HEK293 (cell line): ENCODE measurements around the gene RPS19.

Source experiments
- CTCF ChIA-PET: fragments of 350-600 bp; formaldehyde crosslinking; extraction: SDS; loops from one replicate; lab custom pipeline; 2021; ENCODE audit warnings: antibody characterized with exemption; lab: Yijun Ruan, JAX
- POLR2A ChIA-PET: fragments of 300-600 bp; formaldehyde crosslinking; extraction: SDS; loops from one replicate; lab custom pipeline; 2020; ENCODE audit warnings: antibody characterized with exemption, inconsistent platforms; lab: Yijun Ruan, JAX
- H3K27ac ChIP-seq: fragments of 200-500 bp; sonication (Bioruptor generic); 2 replicates; pipeline ENCODE4 v1.5.1; 2014; ENCODE audit warnings: low read depth, low read length, control low read depth, inconsistent platforms; ENCODE audit errors: extremely low read depth
- H3K36me3 ChIP-seq, 2 experiments: fragments of 200-500 bp in 1 of 2; sonication (Bioruptor generic) in 1 of 2; 1 replicate in 1 of 2; 2 replicates in 1 of 2; pipeline ENCODE4 v1.5.1; 2014 to 2017; ENCODE audit warnings: inconsistent platforms in 2 of 2, low read length in 2 of 2; ENCODE audit not compliant: control insufficient read depth in 2 of 2, insufficient read depth in 1 of 2
- H3K4me1 ChIP-seq: fragments of 200-500 bp; sonication (Bioruptor generic); 2 replicates; pipeline ENCODE4 v1.5.1; 2014; ENCODE audit warnings: mild to moderate bottlenecking, low read length, inconsistent platforms; ENCODE audit not compliant: control insufficient read depth, insufficient read depth
- H3K4me3 ChIP-seq: 2 replicates; pipeline ENCODE4 v1.5.1; 2011; ENCODE audit warnings: low read depth, mild to moderate bottlenecking, control low read depth, low read length, moderate library complexity
- H3K9me3 ChIP-seq: fragments of 200-500 bp; sonication (Bioruptor generic); 2 replicates; pipeline ENCODE4 v1.5.1; 2014; ENCODE audit warnings: low read depth, low read length, inconsistent platforms; ENCODE audit not compliant: control insufficient read depth, insufficient read depth
- EGR2 ChIP-seq: fragments of 450-650 bp; formaldehyde crosslinking; IDR thresholded peaks from 2 replicates; pipeline ENCODE4 v1.5.1; 2016; ENCODE audit warnings: low read depth, missing biosample characterization, missing genetic modification characterization
- KLF1 ChIP-seq: fragments of 450-650 bp; formaldehyde crosslinking; IDR thresholded peaks from 2 replicates; pipeline ENCODE4 v1.5.1; 2016; ENCODE audit warnings: missing biosample characterization, missing genetic modification characterization
- KLF16 ChIP-seq: fragments of 450-650 bp; formaldehyde crosslinking; IDR thresholded peaks from 2 replicates; pipeline ENCODE4 v1.5.1; 2017; ENCODE audit warnings: missing biosample characterization, missing genetic modification characterization
- SCRT2 ChIP-seq: fragments of 450-650 bp; formaldehyde crosslinking; IDR thresholded peaks from 2 replicates; pipeline ENCODE4 v1.5.1; 2016; ENCODE audit warnings: missing biosample characterization, missing genetic modification characterization
- ZFHX2 ChIP-seq: fragments of 450-650 bp; formaldehyde crosslinking; conservative IDR thresholded peaks from 2 replicates; pipeline ENCODE4 v1.5.1; 2016; ENCODE audit warnings: missing biosample characterization, missing genetic modification characterization
- ZNF366 ChIP-seq: fragments of 450-650 bp; formaldehyde crosslinking; conservative IDR thresholded peaks from 2 replicates; pipeline ENCODE4 v1.5.1; 2016; ENCODE audit warnings: missing biosample characterization, missing genetic modification characterization
- ZNF394 ChIP-seq: fragments of 450-650 bp; formaldehyde crosslinking; IDR thresholded peaks from 2 replicates; pipeline ENCODE4 v1.5.1; 2016; ENCODE audit warnings: missing biosample characterization, missing genetic modification characterization, mild to moderate bottlenecking, moderate library complexity, borderline replicate concordance
- ZNF416 ChIP-seq: fragments of 450-650 bp; formaldehyde crosslinking; IDR thresholded peaks from 2 replicates; pipeline ENCODE4 v1.5.1; 2016; ENCODE audit warnings: missing biosample characterization, missing genetic modification characterization
- ZNF561 ChIP-seq: fragments of 450-650 bp; IDR thresholded peaks from 2 replicates; pipeline ENCODE4 v1.5.1; 2018; ENCODE audit warnings: missing biosample characterization, missing genetic modification characterization, borderline replicate concordance
- ZNF660 ChIP-seq: fragments of 450-650 bp; IDR thresholded peaks from 2 replicates; pipeline ENCODE4 v1.5.1; 2018; ENCODE audit warnings: missing biosample characterization, mild to moderate bottlenecking, missing genetic modification characterization
- TF ChIP-seq, protein P1 (sequence below): fragments of 450-650 bp; formaldehyde crosslinking; IDR thresholded peaks from 2 replicates; pipeline ENCODE4 v1.5.1; 2016; ENCODE audit warnings: missing biosample characterization, missing genetic modification characterization
- TF ChIP-seq, protein P2 (sequence below): fragments of 450-650 bp; formaldehyde crosslinking; IDR thresholded peaks from 2 replicates; pipeline ENCODE4 v1.5.1; 2016; ENCODE audit warnings: missing biosample characterization, missing genetic modification characterization, low read depth
- TF ChIP-seq, protein P3 (sequence below): fragments of 450-650 bp; formaldehyde crosslinking; IDR thresholded peaks from 2 replicates; pipeline ENCODE4 v1.5.1; 2016; ENCODE audit warnings: missing biosample characterization, missing genetic modification characterization

Gene RPS19

DNA sequence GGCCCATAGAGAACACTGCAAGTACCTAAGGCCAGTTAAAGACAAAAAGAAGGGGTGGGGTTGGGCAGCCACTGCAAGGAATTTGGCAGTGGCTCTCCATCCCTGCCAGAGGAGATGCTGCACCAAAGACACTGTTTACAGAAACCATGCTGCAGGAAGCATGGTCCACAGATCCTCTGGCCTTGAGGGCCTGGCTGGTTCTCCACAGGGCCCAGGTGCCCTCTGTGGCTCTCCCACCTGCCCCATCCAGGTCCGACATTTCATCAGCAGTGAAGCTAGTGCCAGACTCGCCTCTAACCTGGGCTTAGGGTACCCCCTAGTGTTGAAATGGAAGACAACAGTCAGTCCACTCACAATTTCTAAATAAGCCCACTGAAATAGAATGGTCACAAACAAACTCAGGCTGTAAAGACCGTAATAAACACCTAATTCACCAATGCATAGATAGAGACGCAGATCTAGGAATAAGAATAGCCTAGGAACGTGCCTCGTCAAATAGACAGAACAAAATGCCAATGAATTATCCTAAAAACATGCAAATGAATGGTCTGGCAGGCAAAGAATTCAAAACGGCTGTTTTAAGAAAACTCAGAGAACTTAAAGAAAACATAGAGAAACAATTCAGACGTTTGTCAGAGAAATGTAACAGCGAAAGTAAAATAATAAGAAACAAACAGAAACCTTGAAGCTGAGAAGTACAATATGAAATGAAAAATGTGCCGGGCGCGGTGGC lies 38.9 kb upstream of the RPS19 start (continued):
- TF ChIP-seq, protein P1, sequence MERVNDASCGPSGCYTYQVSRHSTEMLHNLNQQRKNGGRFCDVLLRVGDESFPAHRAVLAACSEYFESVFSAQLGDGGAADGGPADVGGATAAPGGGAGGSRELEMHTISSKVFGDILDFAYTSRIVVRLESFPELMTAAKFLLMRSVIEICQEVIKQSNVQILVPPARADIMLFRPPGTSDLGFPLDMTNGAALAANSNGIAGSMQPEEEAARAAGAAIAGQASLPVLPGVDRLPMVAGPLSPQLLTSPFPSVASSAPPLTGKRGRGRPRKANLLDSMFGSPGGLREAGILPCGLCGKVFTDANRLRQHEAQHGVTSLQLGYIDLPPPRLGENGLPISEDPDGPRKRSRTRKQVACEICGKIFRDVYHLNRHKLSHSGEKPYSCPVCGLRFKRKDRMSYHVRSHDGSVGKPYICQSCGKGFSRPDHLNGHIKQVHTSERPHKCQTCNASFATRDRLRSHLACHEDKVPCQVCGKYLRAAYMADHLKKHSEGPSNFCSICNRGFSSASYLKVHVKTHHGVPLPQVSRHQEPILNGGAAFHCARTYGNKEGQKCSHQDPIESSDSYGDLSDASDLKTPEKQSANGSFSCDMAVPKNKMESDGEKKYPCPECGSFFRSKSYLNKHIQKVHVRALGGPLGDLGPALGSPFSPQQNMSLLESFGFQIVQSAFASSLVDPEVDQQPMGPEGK (tag by site-specific recombination), result no peak

DNA sequence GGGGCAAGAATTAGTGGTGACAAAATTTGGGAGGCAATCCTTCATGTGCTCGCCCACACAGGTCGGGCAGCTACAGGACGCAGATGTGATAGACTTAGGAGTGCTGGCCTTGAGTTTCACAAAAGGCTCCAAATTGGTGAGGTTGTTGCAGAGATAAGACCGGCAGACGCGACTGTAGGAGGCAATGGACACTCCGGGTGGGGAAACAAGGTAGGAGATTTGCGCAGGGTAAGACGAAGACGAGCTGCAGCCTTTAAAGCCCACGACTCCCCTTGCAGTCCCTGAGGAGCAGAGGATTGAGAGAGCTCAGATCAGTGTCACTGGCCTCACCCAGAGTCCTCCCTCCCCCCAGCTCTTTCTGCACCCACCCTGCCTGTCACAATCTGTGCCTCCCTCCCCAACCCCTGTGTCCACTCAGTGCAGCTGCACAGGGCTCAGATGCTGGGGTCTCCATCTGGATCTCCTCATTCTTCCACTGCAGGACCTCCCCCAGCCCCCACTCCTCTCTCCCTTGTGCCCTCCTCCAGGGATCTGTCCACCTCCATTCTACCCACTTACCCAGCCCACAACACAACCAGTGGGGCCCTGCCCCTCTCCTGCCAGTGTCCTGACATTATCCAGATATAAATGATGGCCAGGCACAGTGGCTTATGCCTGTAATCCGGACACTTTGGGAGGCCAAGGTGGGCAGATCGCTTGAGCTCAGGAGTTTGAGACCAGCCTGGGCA lies 21.9 kb upstream of the RPS19 start:
- CTCF ChIA-PET, result interaction anchor here (0.6 to 11.2 kb wide), 12 partner anchors 14 to 1268 kb away, joined by 3 to 126 read pairs (median 4); partner anchors contain the start of gene CEACAM3
- TF ChIP-seq EGR2 (tag by site-specific recombination) (peak; percentile 72), ZFHX2 (tag by site-specific recombination) (peak; percentile 60)
- TF ChIP-seq, protein P2, sequence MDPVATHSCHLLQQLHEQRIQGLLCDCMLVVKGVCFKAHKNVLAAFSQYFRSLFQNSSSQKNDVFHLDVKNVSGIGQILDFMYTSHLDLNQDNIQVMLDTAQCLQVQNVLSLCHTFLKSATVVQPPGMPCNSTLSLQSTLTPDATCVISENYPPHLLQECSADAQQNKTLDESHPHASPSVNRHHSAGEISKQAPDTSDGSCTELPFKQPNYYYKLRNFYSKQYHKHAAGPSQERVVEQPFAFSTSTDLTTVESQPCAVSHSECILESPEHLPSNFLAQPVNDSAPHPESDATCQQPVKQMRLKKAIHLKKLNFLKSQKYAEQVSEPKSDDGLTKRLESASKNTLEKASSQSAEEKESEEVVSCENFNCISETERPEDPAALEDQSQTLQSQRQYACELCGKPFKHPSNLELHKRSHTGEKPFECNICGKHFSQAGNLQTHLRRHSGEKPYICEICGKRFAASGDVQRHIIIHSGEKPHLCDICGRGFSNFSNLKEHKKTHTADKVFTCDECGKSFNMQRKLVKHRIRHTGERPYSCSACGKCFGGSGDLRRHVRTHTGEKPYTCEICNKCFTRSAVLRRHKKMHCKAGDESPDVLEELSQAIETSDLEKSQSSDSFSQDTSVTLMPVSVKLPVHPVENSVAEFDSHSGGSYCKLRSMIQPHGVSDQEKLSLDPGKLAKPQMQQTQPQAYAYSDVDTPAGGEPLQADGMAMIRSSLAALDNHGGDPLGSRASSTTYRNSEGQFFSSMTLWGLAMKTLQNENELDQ (tag by site-specific recombination), result no peak
- H3K4me1 ChIP-seq, result no peaks in the 10 kb centered on the region
- H3K36me3 ChIP-seq, result no peaks in the 10 kb centered on the region
- no peaks in the 10 kb centered on the region for H3K9me3 ChIP-seq
- H3K27ac ChIP-seq, result no peak overlapping the region
- no peak overlapping the region for H3K4me3 ChIP-seq
- POLR2A ChIA-PET, result interaction anchor here (1.0 to 2.3 kb wide), 2 partner anchors 22 to 32 kb away, joined by 5 to 7 read pairs; partner anchors contain the start of gene RPS19

DNA sequence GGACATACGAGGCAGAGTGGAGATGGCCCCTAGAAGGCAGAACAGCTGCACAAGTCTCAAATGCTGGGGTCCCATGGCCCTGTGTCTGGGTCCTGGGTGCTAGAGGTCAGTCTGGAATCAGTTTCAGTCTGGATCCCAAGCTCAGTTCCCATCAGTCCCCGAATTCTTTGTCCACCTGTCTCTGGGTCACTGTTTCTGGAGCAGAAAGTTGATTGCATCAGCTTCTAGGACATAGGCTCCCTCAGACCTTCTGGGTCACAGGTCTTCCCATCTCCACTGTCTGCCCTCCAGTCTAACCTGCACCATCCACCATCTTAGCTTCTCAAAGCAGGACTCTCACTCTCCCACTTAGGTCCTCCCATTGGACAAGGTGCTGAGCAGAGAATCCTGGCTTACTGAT lies 20.8 kb upstream of the RPS19 start:
- H3K9me3 ChIP-seq, result no peaks in the 10 kb centered on the region
- CTCF ChIA-PET, result interaction anchor here (0.5 to 11.2 kb wide), 8 partner anchors 9 to 609 kb away, joined by 3 to 126 read pairs (median 4); partner anchors contain the start of gene CEACAM3
- no peak overlapping the region for H3K4me3 ChIP-seq
- no peak overlapping the region for H3K27ac ChIP-seq
- TF ChIP-seq ZNF366 (tag by site-specific recombination) (no peak), SCRT2 (0 out of 2 replicates have a peak, but pooled peaks have one; percentile 2), ZNF660 (tag by site-specific recombination) (no peak), ZNF416 (tag by site-specific recombination) (no peak), ZNF561 (tag by site-specific recombination) (no peak), KLF16 (tag by site-specific recombination) (no peak)
- TF ChIP-seq, protein P3, sequence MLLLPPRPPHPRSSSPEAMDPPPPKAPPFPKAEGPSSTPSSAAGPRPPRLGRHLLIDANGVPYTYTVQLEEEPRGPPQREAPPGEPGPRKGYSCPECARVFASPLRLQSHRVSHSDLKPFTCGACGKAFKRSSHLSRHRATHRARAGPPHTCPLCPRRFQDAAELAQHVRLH (tag by site-specific recombination), result no peak
- TF ChIP-seq, all 188 proteins: peak for 1
- POLR2A ChIA-PET, result interaction anchor here (0.6 to 2.3 kb wide), 2 partner anchors 21 to 35 kb away, joined by 3 to 7 read pairs; partner anchors contain the start of gene RPS19
- no peaks in the 10 kb centered on the region for H3K4me1 ChIP-seq
- no peaks in the 10 kb centered on the region for H3K36me3 ChIP-seq

DNA sequence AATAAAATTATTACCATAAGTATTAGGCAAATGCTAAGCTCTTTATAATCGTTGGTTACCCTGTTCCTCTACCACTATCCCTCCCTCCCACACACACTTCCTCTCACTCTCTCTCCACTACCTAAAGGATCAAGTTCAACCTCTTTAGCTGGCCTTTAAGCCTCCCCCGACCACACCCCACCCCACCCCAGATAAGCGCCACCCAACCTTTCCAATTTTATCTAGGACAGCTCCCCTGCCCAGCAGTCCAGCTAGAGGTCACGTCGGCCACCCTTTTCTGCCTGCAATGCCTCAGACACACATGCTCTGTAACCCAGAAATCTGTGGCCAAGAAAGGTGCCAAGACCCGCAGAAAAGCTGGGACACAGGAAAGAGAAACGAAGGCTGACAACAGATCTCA lies 16.7 kb upstream of the RPS19 start:
- CTCF ChIA-PET, result interaction anchor here (0.6 to 1.2 kb wide), 6 partner anchors 10 to 134 kb away, joined by 3 to 5 read pairs (median 3); no protein-coding TSS in a partner anchor
- no peak for TF ChIP-seq ZNF394 (tag by site-specific recombination)
- peak; percentile 46; the same call in 1 of the 2 replicates for TF ChIP-seq ZFHX2 (tag by site-specific recombination)
- peak; percentile 49; the same call in 1 of the 2 replicates for TF ChIP-seq EGR2 (tag by site-specific recombination)
- TF ChIP-seq KLF1, result peak; percentile 88

More for the DNA sequence above, 16.7 kb upstream of the RPS19 start:
- Histone ChIP-seq H3K4me3 (no peak overlapping the region), H3K36me3 (no peaks in the 10 kb centered on the region), H3K27ac (no peak overlapping the region), H3K9me3 (no peaks in the 10 kb centered on the region), H3K4me1 (no peaks in the 10 kb centered on the region)
- POLR2A ChIA-PET, result interaction anchor here (0.6 to 3.1 kb wide), 4 partner anchors 17 to 433 kb away, joined by 4 to 15 read pairs (median 7); partner anchors contain the start of gene RPS19
